22Rv1 (cell line): ENCODE data around the gene STX18.

Experiments used
- ZFX ChIP-seq: fragments of 450-650 bp; IDR thresholded peaks from 2 replicates; pipeline ENCODE4 v1.6.1; 2017; ENCODE audit warnings: antibody characterized with exemption, borderline replicate concordance
- TF ChIP-seq, protein P1 (sequence below): fragments of 450-650 bp; IDR thresholded peaks from 2 replicates; pipeline ENCODE4 v1.5.1; 2017; ENCODE audit warnings: mild to moderate bottlenecking

DNA sequence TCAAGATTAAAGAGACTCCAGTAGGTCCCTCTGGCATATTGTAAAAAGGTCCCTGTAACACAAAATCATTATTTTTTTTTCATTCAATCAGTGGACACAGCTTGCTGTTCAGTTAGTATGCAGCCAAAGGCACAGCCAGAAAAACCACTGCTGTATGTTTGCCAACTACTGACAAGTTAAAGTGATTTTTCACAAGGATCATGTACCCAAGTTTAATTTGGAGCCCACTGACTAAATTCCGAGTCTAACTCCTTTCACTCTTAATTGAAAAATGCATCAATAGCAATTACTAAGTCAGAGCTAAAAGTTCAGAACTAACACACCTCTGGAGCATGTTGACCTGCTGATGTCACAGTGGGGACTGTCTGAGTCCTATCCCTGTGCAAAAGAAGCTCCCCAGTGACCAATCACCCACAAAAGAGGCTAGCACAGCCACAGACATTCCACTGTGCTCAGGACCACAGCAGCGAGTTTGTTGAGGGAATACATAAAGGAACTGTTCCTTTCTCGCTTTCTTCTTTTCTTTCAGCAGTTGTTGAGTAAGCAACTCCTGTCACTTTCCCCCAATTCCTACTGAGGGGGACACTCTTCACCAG is 60.4 kb downstream of the STX18 start:
- TF ChIP-seq ZFX: no peak
- TF ChIP-seq, protein P1, sequence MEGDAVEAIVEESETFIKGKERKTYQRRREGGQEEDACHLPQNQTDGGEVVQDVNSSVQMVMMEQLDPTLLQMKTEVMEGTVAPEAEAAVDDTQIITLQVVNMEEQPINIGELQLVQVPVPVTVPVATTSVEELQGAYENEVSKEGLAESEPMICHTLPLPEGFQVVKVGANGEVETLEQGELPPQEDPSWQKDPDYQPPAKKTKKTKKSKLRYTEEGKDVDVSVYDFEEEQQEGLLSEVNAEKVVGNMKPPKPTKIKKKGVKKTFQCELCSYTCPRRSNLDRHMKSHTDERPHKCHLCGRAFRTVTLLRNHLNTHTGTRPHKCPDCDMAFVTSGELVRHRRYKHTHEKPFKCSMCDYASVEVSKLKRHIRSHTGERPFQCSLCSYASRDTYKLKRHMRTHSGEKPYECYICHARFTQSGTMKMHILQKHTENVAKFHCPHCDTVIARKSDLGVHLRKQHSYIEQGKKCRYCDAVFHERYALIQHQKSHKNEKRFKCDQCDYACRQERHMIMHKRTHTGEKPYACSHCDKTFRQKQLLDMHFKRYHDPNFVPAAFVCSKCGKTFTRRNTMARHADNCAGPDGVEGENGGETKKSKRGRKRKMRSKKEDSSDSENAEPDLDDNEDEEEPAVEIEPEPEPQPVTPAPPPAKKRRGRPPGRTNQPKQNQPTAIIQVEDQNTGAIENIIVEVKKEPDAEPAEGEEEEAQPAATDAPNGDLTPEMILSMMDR: no peak
